GM12872 (cell line): ENCODE measurements around the gene CCNA1.

Experiments
- TF ChIP-seq, protein P1 (sequence below): IDR thresholded peaks from 3 replicates; pipeline ENCODE4 v1.5.1; 2011; ENCODE audit warnings: low read depth, mild to moderate bottlenecking, low read length, moderate library complexity; ENCODE audit not compliant: insufficient read depth

CCNA1 gene

DNA sequence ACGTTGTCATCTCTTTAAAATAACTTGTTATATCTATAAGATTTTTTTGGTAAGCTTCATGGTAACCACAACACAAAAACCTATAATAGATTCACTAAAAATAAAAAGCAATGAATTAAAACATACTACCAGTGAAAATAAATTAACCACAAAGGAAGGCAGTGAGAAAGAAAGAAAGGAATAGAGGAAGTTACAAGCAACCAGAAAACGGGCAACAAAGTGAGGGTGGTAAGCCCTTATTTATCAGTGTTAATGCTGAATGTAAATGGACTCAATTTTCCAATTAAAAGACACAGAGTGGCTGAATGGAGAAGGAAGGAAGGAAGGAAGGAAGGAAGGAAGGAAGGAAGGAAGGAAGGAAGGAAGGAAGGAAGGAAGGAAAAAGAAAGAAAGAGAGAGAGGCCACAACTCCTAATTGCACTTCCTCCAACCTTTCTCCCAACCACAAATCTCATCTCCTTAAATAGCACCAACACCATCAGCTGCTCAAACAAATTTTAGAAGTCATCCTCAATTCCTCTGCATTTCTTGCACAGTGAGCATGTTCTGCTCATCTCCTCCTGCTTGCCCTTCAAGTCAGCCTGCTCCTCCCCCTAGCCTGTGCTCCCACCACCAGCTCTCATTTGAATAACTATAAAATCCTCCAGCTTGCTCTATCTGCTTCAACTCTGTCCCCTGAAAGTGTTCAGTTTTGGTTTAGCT, 48.6 kb downstream of the CCNA1 start:
- TF ChIP-seq, protein P1, sequence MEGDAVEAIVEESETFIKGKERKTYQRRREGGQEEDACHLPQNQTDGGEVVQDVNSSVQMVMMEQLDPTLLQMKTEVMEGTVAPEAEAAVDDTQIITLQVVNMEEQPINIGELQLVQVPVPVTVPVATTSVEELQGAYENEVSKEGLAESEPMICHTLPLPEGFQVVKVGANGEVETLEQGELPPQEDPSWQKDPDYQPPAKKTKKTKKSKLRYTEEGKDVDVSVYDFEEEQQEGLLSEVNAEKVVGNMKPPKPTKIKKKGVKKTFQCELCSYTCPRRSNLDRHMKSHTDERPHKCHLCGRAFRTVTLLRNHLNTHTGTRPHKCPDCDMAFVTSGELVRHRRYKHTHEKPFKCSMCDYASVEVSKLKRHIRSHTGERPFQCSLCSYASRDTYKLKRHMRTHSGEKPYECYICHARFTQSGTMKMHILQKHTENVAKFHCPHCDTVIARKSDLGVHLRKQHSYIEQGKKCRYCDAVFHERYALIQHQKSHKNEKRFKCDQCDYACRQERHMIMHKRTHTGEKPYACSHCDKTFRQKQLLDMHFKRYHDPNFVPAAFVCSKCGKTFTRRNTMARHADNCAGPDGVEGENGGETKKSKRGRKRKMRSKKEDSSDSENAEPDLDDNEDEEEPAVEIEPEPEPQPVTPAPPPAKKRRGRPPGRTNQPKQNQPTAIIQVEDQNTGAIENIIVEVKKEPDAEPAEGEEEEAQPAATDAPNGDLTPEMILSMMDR, result no peak

DNA sequence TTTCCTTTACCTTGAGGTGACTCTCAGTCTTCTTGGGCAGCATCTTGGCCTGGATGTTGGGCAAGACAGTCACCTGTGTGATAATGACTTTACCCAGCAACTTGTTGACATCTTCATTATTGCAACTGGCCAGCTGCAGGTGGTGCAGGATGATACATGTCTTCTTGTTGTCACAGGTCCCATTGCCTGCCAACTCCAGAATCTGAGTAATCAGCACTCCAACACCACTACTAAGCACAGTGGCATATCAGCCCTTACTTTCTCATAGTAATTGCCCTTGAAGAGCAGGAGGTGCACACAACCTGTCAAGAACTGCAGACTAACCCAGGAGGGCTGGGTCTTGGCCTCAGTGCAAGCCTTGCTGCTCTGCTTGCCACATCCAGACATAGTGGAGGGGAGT, 57.8 kb downstream of the CCNA1 start:
- TF ChIP-seq, protein P1, result no peak
